Adrenal gland (tissue), 5 donors: ENCODE measurements around the gene NCCRP1.

Experiments
- CTCF ChIP-seq, 6 experiments: fragments of 450-650 bp in 4 of 6; fragments of 200-600 bp in 2 of 6; sonication (generic) in 1 of 6; IDR thresholded peaks; 1 replicate in 5 of 6; 2 replicates in 1 of 6; pipeline versions ENCODE4 v1.5.1 to v1.8.0; 2016 to 2021; ENCODE audit warnings: antibody characterized with exemption in 6 of 6, mild to moderate bottlenecking in 2 of 6, moderate library complexity in 1 of 6
- POLR2A ChIP-seq, 2 donors: fragments of 450-650 bp; IDR thresholded peaks; one replicate each; pipeline ENCODE4 v1.6.1; 2017; ENCODE audit warnings: antibody characterized with exemption in 2 of 2, mild to moderate bottlenecking in 2 of 2, moderate library complexity in 1 of 2
- donor health status: DM: no; HTN: no; CAD: no.

DNA sequence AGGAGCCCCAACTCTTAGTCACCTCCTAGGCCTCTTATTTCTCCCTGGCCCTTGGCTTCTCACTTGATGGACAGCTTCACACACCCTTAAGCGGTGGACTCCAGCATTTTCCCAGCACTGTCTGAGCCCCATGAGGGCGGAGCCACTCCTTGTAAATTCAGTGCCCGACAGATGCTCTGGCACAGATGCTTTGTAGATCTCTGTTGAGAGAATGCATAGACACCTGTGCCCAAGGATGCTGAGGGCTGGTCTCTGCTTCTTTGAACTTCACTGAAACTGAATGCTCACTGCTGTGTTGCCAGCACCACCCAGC lies 4.0 kb downstream of the NCCRP1 start:
- TF ChIP-seq CTCF (IDR thresholded peaks at IDR 0.05) (no peak), POLR2A (IDR thresholded peaks at IDR 0.05) (no peak)
